Upper lobe of left lung (tissue), 6 donors: ENCODE measurements around the gene FGD2. TPM values are rescaled to one million over a fixed set of nuclear protein-coding genes. Genes with fewer than 3 reads are reported as not detected.
"Not testable (repeated sequence)": the region's sequence is repeated elsewhere in the genome, so short reads cannot be mapped to it uniquely, and the experiment has no call there.

Source experiments
- ATAC-seq, 2 donors: fragments of 200-7000 bp; cut with Tn5 transposase; one replicate each; pipeline ENCODE4 v1.9.1; 2022; ENCODE audit warnings: mild to moderate bottlenecking in 2 of 2, moderate library complexity in 2 of 2; ENCODE audit not compliant: low FRiP score in 2 of 2
- DNase-seq, 2 donors: peaks; one replicate each; pipeline ENCODE4 v3.0.0-alpha.2; 2019 to 2020
- H3K27ac ChIP-seq, 4 donors: fragments of 200-600 bp; sonication (generic); one replicate each; pipeline ENCODE4 v1.5.1; 2016 to 2019
- H3K27me3 ChIP-seq, 4 donors: fragments of 200-600 bp; sonication (generic); one replicate each; pipeline ENCODE4 v1.5.1; 2017 to 2019
- H3K36me3 ChIP-seq, 4 donors: fragments of 200-600 bp; sonication (generic); one replicate each; pipeline ENCODE4 v1.5.1; 2016 to 2019
- H3K4me1 ChIP-seq, 4 donors: fragments of 200-600 bp; sonication (generic); one replicate each; pipeline ENCODE4 v1.5.1; 2018 to 2019
- H3K4me3 ChIP-seq, 4 donors: fragments of 200-600 bp; sonication (generic); one replicate each; pipeline ENCODE4 v1.5.1; 2017 to 2019; ENCODE audit warnings: mild to moderate bottlenecking in 2 of 4, moderate library complexity in 1 of 4
- H3K9me3 ChIP-seq, 4 donors: fragments of 200-600 bp; sonication (generic); one replicate each; pipeline ENCODE4 v1.5.1; 2018 to 2019
- EP300 ChIP-seq, 4 donors: sonication (generic); formaldehyde crosslinking; IDR thresholded peaks; one replicate each; pipeline ENCODE4 v1.5.1; 2017; ENCODE audit warnings: antibody characterized with exemption in 4 of 4, control low read depth in 2 of 4
- POLR2A ChIP-seq, 4 donors: fragments of 450-650 bp; IDR thresholded peaks; one replicate each; pipeline ENCODE4 v1.5.1; 2016 to 2017; ENCODE audit warnings: antibody characterized with exemption in 4 of 4, mild to moderate bottlenecking in 2 of 4
- POLR2AphosphoS5 ChIP-seq, 2 donors: sonication (generic); formaldehyde crosslinking; IDR thresholded peaks; one replicate each; pipeline ENCODE4 v1.5.1; 2017; ENCODE audit warnings: antibody characterized with exemption in 2 of 2
- WGBS, 2 donors: methylation state at CpG; one replicate each; pipeline ENCODE4 v1.1.5; 2017 to 2018; 5-methylcytosine and 5-hydroxymethylcytosine counted together
- total RNA-seq, 6 donors: library from RNA; depleted of rRNA in 4 of 6; stranded (reverse); fragments of >200 nt in 4 of 6; gene quantifications; one replicate each; pipeline versions ENCODE4 v1.1.0 to v1.2.1, GENCODE V29; 2016 to 2021
- TF ChIP-seq, protein P1 (sequence below), 6 experiments: fragments of 450-650 bp in 4 of 6; fragments of 200-600 bp in 2 of 6; sonication (generic) in 2 of 6; IDR thresholded peaks; one replicate each; pipeline ENCODE4 v1.5.1; 2016 to 2019; ENCODE audit warnings: antibody characterized with exemption in 6 of 6
- donor health status: DM: no; HTN: no; CAD: no; lungs with moderate emphysema.
- donor health status: DM: no; HTN: yes; CAD: no; lungs with severe emphysema.

Gene FGD2
- total RNA-seq, 6 donors from 2014 or later = 50.8 to 204 (median 92.3) TPM

GRCh38 chr6:36989264-36989663 lies 16.2 kb upstream of the FGD2 start:
- Histone ChIP-seq H3K9me3 (no peaks in the 10 kb centered on the region), H3K4me3 (no peak overlapping the region), H3K36me3 (no peaks in the 10 kb centered on the region), H3K27ac (no peak overlapping the region), H3K27me3 (no peaks in the 10 kb centered on the region), H3K4me1 (peaks cover 11 to 21% (median 20%) of the 10 kb centered on the region in 4 donors)
- DNase-seq (no peak), ATAC-seq (no peak)
- TF ChIP-seq EP300 (IDR thresholded peaks at IDR 0.05) (no peak), POLR2AphosphoS5 (IDR thresholded peaks at IDR 0.05) (no peak), POLR2A (IDR thresholded peaks at IDR 0.05) (no peak)
- TF ChIP-seq, protein P1, sequence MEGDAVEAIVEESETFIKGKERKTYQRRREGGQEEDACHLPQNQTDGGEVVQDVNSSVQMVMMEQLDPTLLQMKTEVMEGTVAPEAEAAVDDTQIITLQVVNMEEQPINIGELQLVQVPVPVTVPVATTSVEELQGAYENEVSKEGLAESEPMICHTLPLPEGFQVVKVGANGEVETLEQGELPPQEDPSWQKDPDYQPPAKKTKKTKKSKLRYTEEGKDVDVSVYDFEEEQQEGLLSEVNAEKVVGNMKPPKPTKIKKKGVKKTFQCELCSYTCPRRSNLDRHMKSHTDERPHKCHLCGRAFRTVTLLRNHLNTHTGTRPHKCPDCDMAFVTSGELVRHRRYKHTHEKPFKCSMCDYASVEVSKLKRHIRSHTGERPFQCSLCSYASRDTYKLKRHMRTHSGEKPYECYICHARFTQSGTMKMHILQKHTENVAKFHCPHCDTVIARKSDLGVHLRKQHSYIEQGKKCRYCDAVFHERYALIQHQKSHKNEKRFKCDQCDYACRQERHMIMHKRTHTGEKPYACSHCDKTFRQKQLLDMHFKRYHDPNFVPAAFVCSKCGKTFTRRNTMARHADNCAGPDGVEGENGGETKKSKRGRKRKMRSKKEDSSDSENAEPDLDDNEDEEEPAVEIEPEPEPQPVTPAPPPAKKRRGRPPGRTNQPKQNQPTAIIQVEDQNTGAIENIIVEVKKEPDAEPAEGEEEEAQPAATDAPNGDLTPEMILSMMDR (IDR thresholded peaks at IDR 0.05) = no peak
- 81 to 82% methylated on average over 6 of the region's 6 CpGs for WGBS, 2 donors

GRCh38 chr6:36990401-36990800 lies 15.1 kb upstream of the FGD2 start:
- ATAC-seq, H3K4me3 ChIP-seq, H3K27me3 ChIP-seq, H3K36me3 ChIP-seq, H3K9me3 ChIP-seq, DNase-seq, H3K27ac ChIP-seq: not testable (repeated sequence)
- 77 to 79% methylated on average over 2 of the region's 2 CpGs for WGBS, 2 donors
- H3K4me1 ChIP-seq = peaks cover 6 to 12% (median 12%) of the 10 kb centered on the region in 4 donors

DNA sequence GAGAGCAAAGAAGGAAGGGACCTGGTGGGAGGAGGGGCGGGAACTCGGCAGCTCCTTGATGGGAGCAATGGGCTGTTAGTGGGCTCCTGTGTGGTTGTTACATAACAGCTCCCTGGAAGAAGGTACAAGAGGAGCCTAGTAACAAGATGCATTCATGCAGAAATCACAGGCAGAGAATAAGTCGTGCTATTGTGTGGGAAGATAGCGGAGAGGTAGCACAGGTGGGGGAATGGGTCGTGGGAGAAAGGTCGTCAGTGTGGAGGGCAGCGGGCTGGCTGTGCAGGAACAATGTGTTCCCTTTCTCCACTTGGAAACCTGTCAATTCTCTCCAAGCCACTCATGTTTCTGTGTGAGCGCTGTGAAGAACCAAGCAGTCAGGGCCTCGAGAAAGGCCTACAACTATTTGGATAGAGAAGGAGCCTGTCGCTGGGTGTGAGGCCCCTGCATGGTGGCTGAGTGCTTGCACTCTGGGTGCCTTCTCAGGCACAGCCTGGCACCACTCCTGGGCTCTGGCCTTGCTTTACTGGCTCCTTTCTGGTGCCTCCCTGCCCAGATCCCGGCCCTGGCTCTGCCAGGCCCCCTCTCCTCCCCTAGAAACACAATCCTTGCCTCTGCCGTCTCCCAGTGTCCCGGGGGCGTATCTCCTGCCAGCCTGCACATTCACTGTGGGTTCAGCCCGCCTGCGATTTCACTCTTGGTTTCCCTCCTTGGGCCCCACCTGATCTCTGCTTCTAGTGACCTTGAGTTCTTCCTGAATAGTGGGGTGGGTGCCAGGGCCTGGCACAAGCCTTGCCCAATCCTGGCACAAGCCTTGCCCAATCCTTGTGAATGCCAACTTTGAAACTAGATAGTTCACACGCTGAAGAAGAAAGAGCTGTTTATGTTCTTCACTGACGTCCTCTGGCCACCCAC lies 7.4 kb upstream of the FGD2 start:
- Histone ChIP-seq H3K36me3 (no peaks in the 10 kb centered on the region), H3K4me1 (peaks cover 0 to 12% (median 7%) of the 10 kb centered on the region in 4 donors), H3K27me3 (no peaks in the 10 kb centered on the region), H3K4me3 (no peak overlapping the region), H3K9me3 (no peaks in the 10 kb centered on the region), H3K27ac (peak overlapping the region; percentile 74 to 83 (median 80))
- TF ChIP-seq POLR2AphosphoS5 (IDR thresholded peaks at IDR 0.05) (peak in 1 of 2 donors; percentile 5), POLR2A (IDR thresholded peaks at IDR 0.05) (no peak)
- DNase-seq (peak in 1 of 2 donors; percentile 47), ATAC-seq (peak; percentile 25 to 70)
- WGBS, 2 donors = 65 to 66% methylated on average over 17 to 18 of the region's 18 CpGs

DNA sequence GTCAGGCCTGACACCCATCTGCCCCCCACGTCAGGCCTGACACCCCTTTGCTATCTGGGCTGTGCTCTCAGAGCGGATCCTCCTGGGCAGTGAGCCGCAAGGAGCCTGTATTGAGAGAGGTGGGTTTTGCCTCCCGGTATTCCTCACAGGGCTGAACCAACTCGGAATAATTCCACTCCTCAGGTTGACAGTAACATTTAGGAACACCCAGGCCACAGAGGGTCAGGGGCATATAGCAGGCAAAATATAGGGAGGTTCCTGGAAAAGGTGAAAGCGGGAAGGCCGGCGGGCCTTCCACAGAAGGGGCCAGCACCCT lies 6.8 kb upstream of the FGD2 start:
- Histone ChIP-seq H3K27ac (peak overlapping the region; percentile 74 to 83 (median 80)), H3K4me3 (no peak overlapping the region), H3K27me3 (no peaks in the 10 kb centered on the region), H3K4me1 (peaks cover 0 to 12% (median 7%) of the 10 kb centered on the region in 4 donors), H3K36me3 (no peaks in the 10 kb centered on the region), H3K9me3 (no peaks in the 10 kb centered on the region)
- WGBS, 2 donors = 79 to 87% methylated on average over 7 to 8 of the region's 8 CpGs
- no peak for ATAC-seq
- TF ChIP-seq EP300 (IDR thresholded peaks at IDR 0.05) (no peak), POLR2A (IDR thresholded peaks at IDR 0.05) (no peak), POLR2AphosphoS5 (IDR thresholded peaks at IDR 0.05) (no peak)
- TF ChIP-seq, protein P1 (IDR thresholded peaks at IDR 0.05) = no peak
- DNase-seq = no peak

GRCh38 chr6:36999061-36999750 lies 6.2 kb upstream of the FGD2 start:
- Histone ChIP-seq H3K27ac (peak overlapping the region; percentile 74 to 83 (median 80)), H3K36me3 (no peaks in the 10 kb centered on the region), H3K27me3 (no peaks in the 10 kb centered on the region), H3K4me3 (no peak overlapping the region), H3K9me3 (no peaks in the 10 kb centered on the region), H3K4me1 (peaks cover 0 to 12% (median 7%) of the 10 kb centered on the region in 4 donors)
- 86 to 90% methylated on average over 10 to 11 of the region's 15 CpGs for WGBS, 2 donors
- TF ChIP-seq POLR2A (IDR thresholded peaks at IDR 0.05) (no peak), EP300 (IDR thresholded peaks at IDR 0.05) (no peak), POLR2AphosphoS5 (IDR thresholded peaks at IDR 0.05) (no peak)
- TF ChIP-seq, protein P1 (IDR thresholded peaks at IDR 0.05) = no peak
- ATAC-seq = no peak
- DNase-seq = no peak
